NCI-H2196 treated with DMSO at 0.1 percent for 48 hours (cell line): ENCODE data around the gene PDGFD.
"Not testable (repeated sequence)": the region's sequence is repeated elsewhere in the genome, so short reads cannot be mapped to it uniquely, and the experiment has no call there.

Experiments
- DNase-seq: peaks from one replicate; lab custom pipeline; 2025; ENCODE audit not compliant: unreplicated experiment; lab: John Stamatoyannopoulos, UW

The PDGFD gene

DNA sequence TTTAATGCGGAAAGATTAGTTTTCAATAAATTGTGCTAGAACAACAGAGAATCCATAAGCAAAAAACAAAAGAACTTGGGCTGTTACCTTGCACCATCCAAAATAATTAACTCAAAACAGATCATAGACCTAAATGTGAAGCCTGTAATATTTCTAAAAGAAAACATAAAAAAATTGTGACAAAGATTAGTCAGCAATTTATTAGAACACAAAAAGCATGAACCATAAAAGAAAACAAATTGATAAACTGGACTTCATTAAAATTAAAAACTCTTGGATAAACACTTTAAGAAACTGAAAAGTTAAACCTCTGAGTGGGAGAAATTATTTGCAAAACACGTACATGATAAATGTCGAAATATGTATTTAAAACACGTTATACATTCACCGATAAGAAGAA is 106.0 kb downstream of the PDGFD start:
- DNase-seq, result no peak

DNA sequence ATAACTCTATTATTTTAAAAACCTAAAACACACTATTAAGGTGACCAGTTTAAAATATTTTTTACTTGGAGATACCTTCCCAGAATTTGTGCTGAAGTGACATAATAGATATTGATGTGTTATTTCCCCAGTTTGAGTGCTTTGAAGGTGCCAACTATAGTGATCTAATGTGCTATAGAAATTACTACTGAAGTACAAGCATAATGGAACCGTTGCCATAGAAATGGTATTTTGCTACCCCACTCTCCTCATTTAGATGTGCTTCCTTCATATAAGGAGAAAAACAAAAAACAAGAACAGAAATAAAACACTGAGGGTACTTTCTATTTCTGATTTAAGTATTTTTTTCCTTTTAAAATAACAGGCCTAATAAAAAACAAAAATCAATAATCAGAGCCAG is 108.4 kb downstream of the PDGFD start:
- no peak for DNase-seq

DNA sequence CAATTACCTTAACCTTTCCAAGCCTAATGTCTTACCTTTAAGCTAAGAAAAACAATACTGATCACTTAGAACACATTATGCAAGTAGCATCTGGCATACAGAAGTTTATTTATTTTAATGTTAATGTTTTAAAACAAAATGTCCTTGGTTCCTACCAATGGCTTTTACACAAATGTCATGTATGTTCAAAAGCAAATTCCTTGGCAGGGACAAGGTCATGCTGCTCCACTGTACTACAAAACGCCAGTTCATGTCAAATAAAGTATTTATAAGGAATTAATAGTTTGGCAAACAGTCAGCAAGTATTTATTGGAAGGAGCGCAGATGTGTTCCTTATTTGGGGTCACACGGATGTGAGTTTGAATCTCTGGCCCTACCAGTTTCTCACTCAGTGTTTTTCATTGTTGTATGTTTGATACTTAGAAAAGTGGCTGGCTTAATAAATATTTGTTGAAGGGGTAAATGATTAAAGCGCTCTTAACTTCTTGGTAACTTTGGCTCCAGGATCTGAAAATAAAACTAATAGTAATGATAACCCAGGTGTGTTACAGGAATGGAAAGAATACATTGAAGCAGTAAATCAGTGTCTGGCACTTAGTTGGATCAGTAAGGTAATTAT is 108.9 kb downstream of the PDGFD start:
- DNase-seq, result no peak

DNA sequence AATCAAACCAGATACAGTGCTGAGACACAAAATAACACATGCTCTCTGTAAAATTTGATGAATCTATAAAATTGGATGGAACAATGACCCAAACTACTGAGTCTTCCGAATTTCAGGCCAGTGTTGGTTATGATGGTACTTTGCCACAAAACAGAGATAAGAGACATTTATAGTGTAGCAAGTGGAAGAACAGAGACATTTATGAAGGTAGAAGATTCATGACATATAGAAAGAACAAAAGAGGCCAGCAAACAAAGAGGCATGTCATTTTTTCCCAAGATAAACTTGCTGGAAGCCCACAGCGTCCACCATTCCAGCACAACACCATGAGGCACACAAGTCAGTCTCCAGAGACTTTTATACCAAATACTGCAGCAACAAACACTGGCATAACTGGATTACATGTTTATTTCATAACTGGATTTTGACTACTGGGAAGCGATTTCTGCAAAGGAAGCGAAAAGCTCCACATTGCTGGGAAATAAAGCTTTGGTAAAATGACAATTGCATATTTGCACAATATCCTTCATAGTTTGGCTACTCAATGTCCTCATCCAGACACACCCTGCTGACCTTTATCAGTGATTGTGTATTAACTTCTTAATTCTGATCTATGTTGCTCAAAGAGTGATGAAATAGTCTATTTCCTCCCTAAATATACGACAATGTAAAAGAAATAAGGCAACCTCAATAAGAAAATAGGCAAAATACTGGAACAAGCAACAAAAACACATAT is 110.0 kb downstream of the PDGFD start:
- no peak for DNase-seq

DNA sequence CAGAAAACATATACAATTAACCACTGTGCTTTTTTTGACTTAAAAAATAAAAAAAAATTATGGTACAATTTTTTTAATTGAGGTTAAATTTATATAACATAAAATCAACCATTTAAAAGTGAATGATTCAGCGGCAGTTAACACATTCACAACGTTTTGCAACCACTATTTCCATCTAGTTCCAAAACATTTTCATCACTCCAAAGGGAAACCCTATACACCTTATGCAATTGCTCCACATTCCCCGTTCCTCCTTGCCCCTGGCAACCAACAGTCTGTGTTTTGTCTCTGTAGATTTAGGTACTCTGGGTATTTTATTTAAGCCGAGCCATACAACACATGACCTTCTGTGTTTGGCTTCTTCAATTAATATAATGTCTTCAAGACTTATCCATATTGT is 112.2 kb downstream of the PDGFD start:
- DNase-seq, result no peak

DNA sequence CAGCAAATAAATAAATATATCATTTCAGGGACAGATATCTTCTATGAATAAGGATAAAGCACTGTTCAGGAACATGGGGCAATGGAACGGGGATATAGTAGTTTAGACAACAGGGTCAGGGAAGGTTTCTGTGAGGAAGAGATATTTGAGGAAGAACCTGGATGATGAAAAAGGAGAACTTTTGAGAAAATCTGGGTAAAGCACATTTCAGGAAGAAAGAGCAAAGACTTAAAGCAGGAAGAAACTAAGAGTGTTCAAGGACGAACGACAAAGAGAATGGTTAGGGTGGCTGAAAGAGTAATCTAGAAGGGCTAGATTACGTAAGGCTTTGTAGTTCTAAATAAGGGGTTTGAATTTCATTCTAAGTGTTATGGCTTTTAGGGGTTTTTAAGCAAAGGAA is 114.8 kb downstream of the PDGFD start:
- no peak for DNase-seq

DNA sequence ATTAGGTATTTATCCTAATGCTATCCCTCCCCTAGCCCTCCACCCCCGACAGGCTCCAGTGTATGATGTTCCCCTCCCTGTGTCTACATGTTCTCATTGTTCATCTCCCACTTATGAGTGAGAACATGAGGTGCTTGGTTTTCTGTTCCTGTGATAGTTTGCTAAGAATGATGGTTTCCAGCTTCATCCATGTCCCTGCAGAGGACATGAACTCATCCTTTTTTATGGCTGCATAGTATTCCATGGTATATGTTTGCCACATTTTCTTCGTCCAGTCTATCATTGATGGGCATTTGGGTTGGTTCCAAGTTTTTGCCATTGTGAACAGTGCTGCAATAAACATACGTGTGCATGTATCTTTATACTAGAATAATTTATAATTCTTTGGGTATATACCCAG is 117.1 kb downstream of the PDGFD start:
- DNase-seq, result not testable (repeated sequence)

DNA sequence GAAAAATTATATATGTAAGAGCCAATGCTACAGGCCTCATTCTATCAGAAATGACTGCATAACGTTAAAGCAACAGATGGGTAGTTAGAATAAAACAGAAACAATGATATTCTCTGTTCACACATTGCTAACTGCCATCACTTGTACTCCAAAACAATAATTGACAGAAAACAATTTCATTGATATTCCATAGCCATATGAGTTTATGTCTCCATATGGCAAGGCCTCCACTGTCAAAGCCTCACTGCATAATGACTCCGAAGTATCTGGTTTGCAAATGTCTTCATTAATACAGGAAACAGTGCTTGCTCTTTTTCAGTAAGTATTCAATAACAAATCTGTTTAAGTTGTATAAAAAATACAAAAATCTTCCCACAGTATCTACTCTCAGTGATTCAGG is 117.6 kb downstream of the PDGFD start:
- DNase-seq, result no peak

DNA sequence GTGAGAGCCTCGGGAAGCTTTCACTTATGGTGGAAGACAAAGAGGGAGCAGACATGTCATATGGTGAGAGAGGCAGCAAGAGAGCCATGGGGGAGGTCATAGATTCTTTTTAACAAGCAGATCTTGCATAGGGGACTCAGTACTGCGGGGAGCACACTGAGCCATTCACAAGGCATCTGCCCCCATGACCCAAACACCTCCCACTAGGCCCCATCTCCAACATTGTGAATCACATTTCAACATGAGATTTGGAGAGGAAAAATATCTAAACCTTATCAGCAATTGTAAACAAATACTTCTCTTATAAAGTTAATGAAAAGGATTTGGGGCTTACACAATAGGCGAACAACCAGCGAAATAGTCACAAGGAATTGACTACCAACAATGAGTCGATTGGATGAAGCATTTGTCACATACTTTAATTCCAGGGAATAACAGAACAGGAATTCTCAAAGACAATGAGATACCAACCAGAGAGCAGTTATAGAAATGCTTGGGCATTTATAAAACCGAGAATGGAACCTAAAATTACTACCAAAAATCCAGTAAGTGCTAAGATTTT is 120.2 kb downstream of the PDGFD start:
- DNase-seq, result no peak

DNA sequence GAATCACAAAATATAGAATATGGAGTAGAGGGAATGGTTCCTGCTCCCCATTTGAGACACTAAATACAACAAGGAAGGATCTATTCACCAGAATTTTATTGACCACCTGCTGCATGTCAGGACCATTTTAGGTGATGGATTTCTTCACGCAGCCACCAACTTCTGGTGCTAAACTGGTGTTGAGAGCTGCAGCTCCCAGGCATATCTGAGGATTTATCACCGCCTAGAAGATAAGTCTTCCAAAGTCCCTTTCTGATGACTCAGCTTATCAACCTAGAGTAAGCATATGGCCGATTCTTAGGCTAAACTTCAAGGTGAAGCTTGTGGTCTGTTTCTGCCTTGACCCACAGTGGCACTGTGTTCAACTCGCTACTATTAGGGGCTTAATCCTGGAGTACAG is 120.8 kb downstream of the PDGFD start:
- no peak for DNase-seq

DNA sequence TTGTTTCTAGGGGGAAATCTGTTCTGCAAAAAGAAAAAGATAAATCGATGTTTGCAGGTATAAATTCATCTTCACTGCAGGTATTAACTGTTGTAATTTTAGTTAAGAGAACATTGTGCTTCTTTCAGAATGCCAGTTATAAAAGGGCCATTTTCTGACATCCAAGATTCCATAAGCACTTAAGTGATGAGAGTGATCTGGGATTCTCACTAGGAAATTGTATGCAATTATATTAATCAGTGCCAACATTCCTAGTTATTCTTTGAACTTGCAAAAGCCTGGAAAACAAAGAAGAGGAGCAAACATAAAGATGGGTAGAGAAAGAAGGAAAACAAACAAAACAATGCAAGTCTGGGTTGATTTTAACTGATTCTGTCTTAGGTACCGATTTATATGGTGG is 122.2 kb downstream of the PDGFD start:
- DNase-seq, result no peak

DNA sequence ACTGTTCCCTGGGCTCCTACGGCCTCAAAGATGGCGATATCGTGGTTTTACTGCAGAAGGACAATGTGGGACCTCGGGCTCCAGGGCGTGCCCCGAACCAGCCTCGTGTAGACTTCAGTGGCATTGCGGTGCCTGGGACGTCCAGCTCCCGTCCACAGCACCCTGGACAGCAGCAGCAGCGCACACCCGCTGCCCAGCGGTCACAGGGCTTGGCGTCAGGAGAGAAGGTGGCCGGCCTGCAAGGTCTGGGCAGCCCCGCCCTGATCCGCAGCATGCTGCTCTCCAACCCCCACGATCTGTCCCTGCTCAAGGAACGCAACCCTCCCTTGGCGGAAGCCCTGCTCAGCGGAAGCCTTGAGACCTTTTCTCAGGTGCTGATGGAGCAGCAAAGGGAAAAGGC is 127.0 kb downstream of the PDGFD start:
- DNase-seq, result no peak

DNA sequence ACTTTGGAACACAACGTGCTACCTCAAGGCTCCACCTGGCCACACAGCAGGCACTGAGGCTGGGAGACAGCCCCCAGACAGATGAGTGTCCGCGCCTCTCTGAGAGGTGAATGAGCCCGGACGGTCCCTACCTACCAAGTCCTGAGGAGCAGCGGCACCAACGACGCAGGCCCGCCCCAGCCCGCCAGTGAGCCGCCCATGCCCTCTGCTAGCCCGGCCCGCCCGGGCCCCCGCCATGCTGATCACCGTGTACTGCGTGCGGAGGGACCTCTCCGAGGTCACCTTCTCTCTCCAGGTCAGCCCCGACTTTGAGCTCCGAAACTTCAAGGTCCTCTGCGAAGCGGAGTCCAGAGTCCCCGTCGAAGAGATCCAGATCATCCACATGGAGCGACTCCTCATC is 127.4 kb downstream of the PDGFD start, which contains the start of gene DDI1:
Gene DDI1 (plus strand): TSS at position 53 of the 400 bp plus-strand sequence. CDS start 183 bp downstream, at position 236.
- no peak for DNase-seq

DNA sequence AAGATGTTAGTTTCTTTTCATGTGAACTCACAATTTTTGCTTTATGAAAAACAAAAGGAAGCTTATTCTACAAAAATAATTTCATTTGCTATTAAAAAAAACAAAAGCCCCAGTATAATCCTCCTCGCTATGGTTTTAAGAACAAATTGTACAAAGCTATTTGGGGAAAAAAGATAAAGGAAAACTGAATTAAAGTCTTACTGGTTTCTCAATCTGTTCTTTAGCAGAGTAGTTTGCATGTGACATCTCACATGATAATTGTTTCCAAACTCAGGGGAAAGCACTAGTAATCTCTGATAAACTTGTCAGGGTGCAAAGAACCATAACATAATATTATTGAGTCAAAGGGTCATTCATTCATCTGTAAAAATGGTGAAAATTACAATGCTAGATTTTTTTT is 130.4 kb downstream of the PDGFD start:
- DNase-seq, result no peak

DNA sequence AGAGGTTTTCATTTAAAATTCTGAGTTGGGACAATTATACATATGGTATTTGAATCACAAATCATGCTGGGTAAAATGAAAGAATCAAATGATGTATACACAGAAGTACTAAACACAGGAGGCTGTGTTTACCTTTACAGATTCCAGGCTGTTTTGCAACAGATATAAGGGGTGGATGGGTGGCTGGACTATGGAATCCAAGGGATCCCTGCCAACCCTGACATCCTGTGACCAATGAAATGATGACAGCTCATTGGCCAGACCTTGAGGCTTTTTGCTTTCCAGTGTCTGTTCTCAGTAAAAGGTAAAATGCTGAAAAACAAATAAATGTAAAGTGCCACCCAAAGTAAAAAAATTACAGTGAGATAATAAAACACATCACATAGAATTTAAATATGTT is 130.8 kb downstream of the PDGFD start:
- no peak for DNase-seq

DNA sequence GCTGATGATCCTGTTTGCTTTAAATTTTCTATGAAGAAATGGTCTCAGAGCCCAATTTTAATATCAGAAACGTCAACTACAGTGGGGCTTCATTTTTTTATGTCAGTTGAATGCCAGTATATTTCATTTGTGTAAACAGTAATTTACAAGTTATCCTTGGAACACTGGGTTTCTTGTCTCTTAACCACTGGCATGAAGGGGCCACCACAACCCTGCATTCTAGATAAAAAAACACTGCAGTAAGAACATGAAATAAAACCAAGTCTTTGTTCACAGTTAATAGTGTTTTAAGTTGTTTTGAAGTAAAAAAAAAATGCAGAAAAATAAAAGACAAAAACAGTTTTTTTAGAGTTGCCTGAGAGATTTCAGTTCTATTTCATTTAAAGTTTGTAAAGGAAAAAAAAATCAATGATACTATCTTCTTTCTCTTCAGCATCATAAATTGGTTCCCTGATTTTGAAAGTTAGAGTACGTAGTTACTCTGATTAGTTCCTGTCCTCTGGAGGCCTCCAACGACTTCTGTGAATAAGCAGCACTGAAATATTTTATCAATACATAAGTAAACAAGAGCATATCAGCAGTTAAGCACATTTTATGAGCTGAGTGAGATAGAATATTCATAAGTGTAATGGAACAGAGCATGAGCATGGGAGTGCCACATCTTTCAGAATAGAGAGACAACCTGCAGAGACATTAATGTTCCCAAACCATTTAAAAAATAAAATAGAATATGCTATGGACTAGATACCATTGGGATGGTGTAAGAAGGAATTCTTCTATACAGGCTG is 135.3 kb downstream of the PDGFD start:
- no peak for DNase-seq

DNA sequence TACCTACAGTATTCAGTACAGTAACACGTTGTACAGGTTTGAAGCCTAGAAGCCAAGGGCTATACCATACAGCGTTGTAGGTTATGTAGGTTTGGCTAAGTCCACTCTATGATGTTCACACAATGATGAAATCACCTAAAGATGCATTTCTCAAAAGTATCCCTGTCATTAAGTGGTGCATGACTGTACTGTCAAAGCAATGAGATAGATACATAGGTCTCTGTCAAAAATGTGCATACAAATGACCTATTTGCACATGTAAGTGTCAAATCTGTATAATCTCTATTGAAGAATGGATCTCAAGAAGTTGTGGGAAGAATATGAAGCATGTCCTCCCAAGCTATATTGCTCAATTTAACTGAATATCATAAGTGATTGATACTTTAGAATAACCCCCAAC is 139.4 kb downstream of the PDGFD start:
- no peak for DNase-seq

DNA sequence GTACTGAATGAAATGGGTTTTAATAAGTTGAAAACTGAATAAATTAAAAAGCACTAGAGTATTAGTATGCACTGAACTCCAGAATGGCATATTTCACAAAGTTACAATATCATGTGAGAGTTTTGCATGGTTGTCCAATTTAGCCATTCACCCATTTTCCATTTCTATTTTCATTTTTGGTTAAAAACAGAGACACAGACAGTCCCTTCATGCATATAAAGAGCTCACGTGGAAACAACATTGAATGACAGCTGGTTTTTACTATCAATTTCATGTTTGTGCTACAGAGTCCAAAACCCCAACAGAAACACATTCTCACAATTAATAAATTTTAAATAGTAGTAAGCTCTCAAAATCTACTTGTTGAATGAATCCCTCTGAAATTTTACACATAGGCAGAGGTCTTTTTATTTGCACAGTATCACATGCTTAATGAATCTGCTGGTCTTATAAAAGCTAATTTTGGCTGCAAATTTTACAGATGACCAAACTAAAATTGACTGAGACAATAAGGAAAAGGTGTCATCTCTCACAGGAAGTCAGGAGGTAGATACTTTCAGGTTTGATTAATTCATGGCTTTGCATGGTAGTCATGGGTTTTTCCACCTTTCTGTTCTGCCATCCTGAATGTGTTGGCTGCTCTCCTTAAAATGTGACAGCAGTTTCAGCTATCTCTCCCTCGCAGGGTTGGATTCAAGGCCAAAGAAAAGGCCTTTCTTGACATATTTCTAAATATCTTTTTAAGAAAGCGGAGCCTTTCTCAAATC is 148.1 kb downstream of the PDGFD start:
- no peak for DNase-seq

DNA sequence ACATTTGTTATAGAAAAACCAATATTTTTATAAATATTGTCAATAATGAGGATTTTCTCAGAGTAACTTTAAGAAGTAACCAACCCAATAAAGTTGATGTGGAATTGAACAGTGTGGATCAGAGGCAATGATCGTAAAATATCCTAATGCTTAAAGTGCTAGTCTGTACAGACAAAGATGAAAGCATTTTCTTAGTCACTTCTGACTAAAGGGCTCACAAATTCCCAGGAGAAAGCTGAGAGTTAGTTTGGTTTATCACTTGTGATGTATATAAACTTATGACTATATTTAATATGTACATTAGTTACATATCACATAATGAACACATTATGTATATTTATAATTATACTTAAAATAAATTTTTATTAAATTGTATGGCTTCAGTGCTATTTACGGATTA is 152.9 kb downstream of the PDGFD start:
- DNase-seq, result no peak

DNA sequence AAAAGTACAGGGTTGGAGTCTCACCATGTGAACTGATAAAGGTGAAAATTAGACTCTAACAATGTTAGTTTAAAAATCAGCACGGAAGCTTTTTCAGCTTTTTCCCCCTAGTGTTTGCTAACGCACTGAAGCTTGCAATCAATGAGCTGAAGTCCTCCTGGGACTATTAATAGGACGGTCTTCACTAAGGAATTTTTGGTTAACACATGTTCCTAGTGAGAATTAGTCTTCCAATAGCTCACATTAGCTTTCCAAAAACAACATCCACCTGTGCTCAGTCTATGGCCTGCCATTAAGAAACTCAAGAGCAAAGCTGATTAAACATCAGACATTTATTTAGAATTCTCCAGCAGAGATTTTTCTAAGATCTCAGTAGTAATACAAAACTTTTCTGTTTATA is 154.2 kb downstream of the PDGFD start:
- no peak for DNase-seq

DNA sequence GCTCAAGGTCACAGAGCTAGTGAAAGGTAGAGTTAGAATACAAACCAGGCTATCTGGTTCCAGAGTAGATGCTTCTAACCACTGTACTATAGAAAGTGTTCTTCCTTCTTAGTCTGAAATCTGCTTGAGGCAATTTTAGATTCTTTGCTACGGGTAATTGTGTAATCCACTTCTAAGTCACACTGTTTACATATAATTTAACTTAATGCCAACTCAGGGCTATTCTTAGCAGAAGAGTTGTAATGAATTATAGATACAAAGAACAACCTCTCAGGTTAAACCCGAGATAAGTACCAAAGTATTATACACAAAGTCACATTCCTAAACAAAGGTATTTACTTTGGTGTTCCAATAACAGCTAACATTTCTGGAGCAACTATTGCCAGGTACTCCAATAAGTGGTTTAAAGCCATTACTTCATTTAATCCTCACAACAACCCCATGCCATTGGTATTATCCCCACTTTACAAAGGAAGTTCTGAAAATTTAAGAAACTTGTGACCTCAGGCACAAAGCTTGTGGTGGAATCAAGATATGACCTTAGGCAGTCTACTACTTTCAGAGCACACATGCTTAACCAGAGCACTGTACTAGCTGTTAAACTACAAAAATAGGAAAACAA is 158.6 kb downstream of the PDGFD start:
- DNase-seq, result no peak
